Hepatocyte (in vitro differentiated cells): ENCODE results near the gene FBXW10B. TPM values are rescaled to one million over a fixed set of nuclear protein-coding genes. Genes with fewer than 3 reads are reported as not detected.
A peak's percentile ranks its signal among the peaks of the same experiment; 100 is the strongest.

ENCODE experiments used
- DNase-seq: peaks from one replicate; pipeline ENCODE4 v3.0.0-alpha.2; 2016; ENCODE audit warnings: low spot score
- H2AFZ ChIP-seq: fragments of 200-600 bp; sonication (generic); 2 replicates; pipeline ENCODE4 v1.6.0; 2016; ENCODE audit warnings: antibody characterized with exemption, mild to moderate bottlenecking
- H3K27ac ChIP-seq: fragments of 200-600 bp; sonication (generic); 2 replicates; pipeline ENCODE4 v1.5.1; 2016; ENCODE audit warnings: mild to moderate bottlenecking
- H3K27me3 ChIP-seq: fragments of 200-600 bp; sonication (generic); 2 replicates; pipeline ENCODE4 v1.6.1; 2016
- H3K36me3 ChIP-seq: fragments of 200-600 bp; sonication (generic); replicated peaks from 2 replicates; pipeline ENCODE4 v1.5.1; 2016; ENCODE audit warnings: low read depth; ENCODE audit not compliant: insufficient read depth
- H3K4me1 ChIP-seq: fragments of 200-600 bp; sonication (generic); 2 replicates; pipeline ENCODE4 v1.5.1; 2016; ENCODE audit warnings: mild to moderate bottlenecking, moderate library complexity; ENCODE audit not compliant: insufficient read depth
- H3K4me2 ChIP-seq: fragments of 200-600 bp; sonication (generic); 2 replicates; pipeline ENCODE4 v1.6.0; 2016
- H3K4me3 ChIP-seq: fragments of 200-600 bp; sonication (generic); 2 replicates; pipeline ENCODE4 v1.5.1; 2016; ENCODE audit warnings: mild to moderate bottlenecking
- H3K79me2 ChIP-seq: fragments of 200-600 bp; sonication (generic); 2 replicates; pipeline ENCODE4 v1.6.0; 2017; ENCODE audit warnings: mild to moderate bottlenecking
- H3K9me2 ChIP-seq: fragments of 200-600 bp; sonication (generic); replicated peaks from 2 replicates; pipeline ENCODE4 v1.6.0; 2017; ENCODE audit warnings: mild to moderate bottlenecking; ENCODE audit not compliant: insufficient read depth
- H3K9me3 ChIP-seq: fragments of 200-600 bp; sonication (generic); 2 replicates; pipeline ENCODE4 v1.5.1; 2016; ENCODE audit warnings: low read depth, mild to moderate bottlenecking
- H4K20me1 ChIP-seq: fragments of 200-600 bp; sonication (generic); 2 replicates; pipeline ENCODE4 v1.6.0; 2016; ENCODE audit warnings: mild to moderate bottlenecking; ENCODE audit not compliant: insufficient read depth, poor library complexity, severe bottlenecking
- CTCF ChIP-seq: fragments of 200-600 bp; sonication (generic); IDR thresholded peaks from 2 replicates; pipeline ENCODE4 v1.5.1; 2016; ENCODE audit warnings: antibody characterized with exemption, mild to moderate bottlenecking; ENCODE audit not compliant: poor library complexity
- EZH2 ChIP-seq: fragments of 200-600 bp; sonication (generic); IDR thresholded peaks from 2 replicates; pipeline ENCODE4 v1.6.1; 2016; ENCODE audit warnings: antibody characterized with exemption, mild to moderate bottlenecking, borderline replicate concordance
- EZH2phosphoT487 ChIP-seq: fragments of 200-600 bp; sonication (generic); IDR thresholded peaks from one replicate; pipeline ENCODE4 v1.6.1; 2018; ENCODE audit warnings: antibody characterized with exemption, mild to moderate bottlenecking, low read depth, moderate library complexity; ENCODE audit not compliant: unreplicated experiment, severe bottlenecking
- WGBS: methylation state at CpG from one replicate; pipeline ENCODE4 v1.1.6; 2016; ENCODE audit warnings: low lambda C conversion rate; ENCODE audit errors: missing lambda C conversion rate; 5-methylcytosine and 5-hydroxymethylcytosine counted together
- polyA plus RNA-seq: library from polyadenylated mRNA; unstranded; fragments of >200 nt; fragmentation: Nextera tagmentation; extraction: Ambion mirVana; gene quantifications from 2 replicates; pipeline ENCODE4 v1.2.1, GENCODE V29; 2016
- total RNA-seq: library from RNA; depleted of rRNA; stranded (reverse); fragments of >200 nt; gene quantifications from 2 replicates; pipeline ENCODE4 v1.2.3, GENCODE V29; 2014

FBXW10B gene
- total and polyA plus RNA-seq, 2 experiments from 2014 or later: 0.23 to 1.3 TPM

GRCh38 chr17:15651583-15652110 is 32.1 kb upstream of the FBXW10B start:
- no peaks in the 10 kb centered on the region for H3K36me3 ChIP-seq
- DNase-seq: peak; percentile 96
- H3K27ac ChIP-seq: peak overlapping the region; percentile 87
- TF ChIP-seq EZH2 (no peak), EZH2phosphoT487 (no peak)
- H4K20me1 ChIP-seq: no peaks in the 10 kb centered on the region
- WGBS: 11% methylated on average over 8 of the region's 8 CpGs
- peak overlapping the region; percentile 78 for H3K4me2 ChIP-seq
- H3K27me3 ChIP-seq: no peaks in the 10 kb centered on the region
- H2AFZ ChIP-seq: no peak overlapping the region
- peaks cover 39% of the 10 kb centered on the region for H3K4me1 ChIP-seq
- peak overlapping the region; percentile 24 for H3K4me3 ChIP-seq
- H3K9me3 ChIP-seq: no peaks in the 10 kb centered on the region
- H3K9me2 ChIP-seq: no peaks in the 10 kb centered on the region
- peaks cover 25% of the 10 kb centered on the region for H3K79me2 ChIP-seq

- Histone ChIP-seq H3K4me2 (peak overlapping the region; percentile 78), H3K27me3 (no peaks in the 10 kb centered on the region), H3K9me3 (no peaks in the 10 kb centered on the region), H3K4me1 (peaks cover 41% of the 10 kb centered on the region), H3K27ac (peak overlapping the region; percentile 87), H3K4me3 (peak overlapping the region; percentile 24), H3K9me2 (no peaks in the 10 kb centered on the region), H4K20me1 (no peaks in the 10 kb centered on the region), H3K36me3 (no peaks in the 10 kb centered on the region), H2AFZ (no peak overlapping the region), H3K79me2 (peaks cover 25% of the 10 kb centered on the region)
- TF ChIP-seq CTCF: no peak
- no peak for TF ChIP-seq EZH2
- TF ChIP-seq EZH2phosphoT487: no peak
- WGBS: 64% methylated on average over 14 of the region's 14 CpGs
- no peak for DNase-seq
Observed at GRCh38 chr17:15650741-15651582, 31.5 kb upstream of the FBXW10B start.

GRCh38 chr17:15649861-15650421 is 30.4 kb upstream of the FBXW10B start:
- peak overlapping the region; percentile 78 for H3K4me2 ChIP-seq

More at GRCh38 chr17:15649861-15650421, 30.4 kb upstream of the FBXW10B start:
- H2AFZ ChIP-seq: no peak overlapping the region
- peak; percentile 42 for DNase-seq
- peak overlapping the region; percentile 24 for H3K4me3 ChIP-seq
- WGBS: 63% methylated on average over 6 of the region's 6 CpGs
- H3K27ac ChIP-seq: peak overlapping the region; percentile 87
- peaks cover 25% of the 10 kb centered on the region for H3K79me2 ChIP-seq
- no peaks in the 10 kb centered on the region for H3K9me3 ChIP-seq
- no peaks in the 10 kb centered on the region for H4K20me1 ChIP-seq
- no peaks in the 10 kb centered on the region for H3K9me2 ChIP-seq
- no peaks in the 10 kb centered on the region for H3K27me3 ChIP-seq
- no peak for TF ChIP-seq EZH2
- no peak for TF ChIP-seq CTCF
- TF ChIP-seq EZH2phosphoT487: no peak
- H3K36me3 ChIP-seq: no peaks in the 10 kb centered on the region
- H3K4me1 ChIP-seq: peaks cover 44% of the 10 kb centered on the region
